ENCODE data around the gene FAM184A.

Gene FAM184A

DNA sequence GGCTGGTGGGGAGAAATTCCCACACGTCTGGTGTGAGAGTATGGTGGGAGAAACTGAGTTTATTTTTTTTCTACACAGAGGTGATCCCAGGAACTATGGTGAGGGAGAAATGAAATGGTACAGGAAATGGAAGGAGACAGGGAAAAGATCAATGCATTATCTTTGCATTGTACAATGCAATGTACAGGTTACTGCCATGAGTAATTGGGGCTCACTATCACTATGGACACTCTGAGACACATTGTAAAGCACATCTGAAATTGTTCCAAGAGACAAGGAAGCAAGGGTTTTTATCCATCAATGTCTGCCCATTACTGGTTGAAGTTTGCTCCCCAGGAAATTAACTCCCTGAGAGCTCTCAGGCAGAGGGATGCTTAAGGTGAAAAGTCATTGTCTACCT, 21.7 kb upstream of the FAM184A start:
- DNase-seq (ENCODE audit: low read depth in 3 of 3): no peak

DNA sequence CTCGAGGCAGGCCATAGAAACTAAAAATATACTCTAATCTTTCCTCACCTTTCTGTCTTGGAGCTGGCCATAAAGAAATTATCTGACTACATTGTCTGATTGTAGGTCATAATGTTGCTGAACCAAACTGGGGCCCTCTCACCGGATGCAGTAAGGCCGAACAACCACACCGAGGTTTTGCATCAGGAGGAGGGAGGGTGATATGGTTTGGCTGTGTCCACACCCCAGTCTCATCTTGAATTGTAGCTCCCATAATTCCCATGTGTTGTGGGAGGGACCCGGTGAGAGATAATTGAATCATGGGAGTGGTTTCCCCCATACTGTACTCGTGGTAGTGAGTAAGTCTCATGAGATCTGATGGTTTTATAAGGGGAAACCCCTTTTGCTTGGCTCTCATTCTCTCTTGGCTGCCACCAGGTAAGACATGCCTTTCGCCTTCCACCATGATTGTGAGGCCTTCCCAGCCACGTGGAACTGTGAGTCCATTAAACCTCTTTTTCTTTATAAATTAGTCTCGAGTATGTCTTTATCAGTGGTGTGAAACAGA, 19.4 kb upstream of the FAM184A start:
- DNase-seq (ENCODE audit: low read depth in 3 of 3): peak in 1 of 3 experiments; percentile 5

DNA sequence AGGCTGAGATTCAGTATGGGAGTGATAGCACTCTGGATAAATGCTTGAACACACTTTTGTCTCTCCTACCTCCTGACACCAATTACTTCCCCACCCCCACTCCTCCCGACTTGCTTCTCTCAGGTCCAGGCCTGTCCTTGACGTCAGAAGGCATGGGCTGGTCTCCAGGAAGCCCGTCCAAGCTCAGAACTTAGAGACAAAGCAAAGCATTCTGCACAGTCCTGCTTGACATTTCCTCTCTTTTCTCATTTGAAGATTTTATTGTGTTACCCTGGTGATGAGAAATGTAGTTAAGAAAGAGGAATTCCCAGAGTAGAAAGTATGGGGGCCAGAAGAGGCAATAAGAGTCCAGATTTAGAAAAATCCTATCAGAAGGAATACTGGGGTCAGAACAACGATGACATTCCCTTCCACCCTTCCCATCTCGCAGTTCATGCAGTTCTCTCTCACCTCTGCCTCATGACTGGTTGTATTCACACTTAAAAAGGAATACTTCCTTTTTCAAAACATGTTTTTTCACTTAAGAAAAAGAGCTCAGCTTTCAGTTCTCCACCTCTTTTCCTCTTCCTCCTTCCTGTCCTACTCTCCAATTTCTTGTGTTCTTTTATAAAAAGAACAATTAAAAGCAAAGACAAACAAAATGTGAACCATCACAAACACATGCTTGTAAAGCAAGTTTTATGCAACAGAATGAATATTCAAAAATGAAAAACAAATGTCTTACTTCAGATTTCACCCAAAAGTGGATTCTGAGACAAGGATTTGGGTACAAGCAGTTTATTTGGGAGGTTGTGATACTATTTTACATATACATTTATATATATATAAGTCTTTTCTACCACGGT, 18.5 kb upstream of the FAM184A start:
- no peak for DNase-seq (ENCODE audit: low read depth in 3 of 3)

DNA sequence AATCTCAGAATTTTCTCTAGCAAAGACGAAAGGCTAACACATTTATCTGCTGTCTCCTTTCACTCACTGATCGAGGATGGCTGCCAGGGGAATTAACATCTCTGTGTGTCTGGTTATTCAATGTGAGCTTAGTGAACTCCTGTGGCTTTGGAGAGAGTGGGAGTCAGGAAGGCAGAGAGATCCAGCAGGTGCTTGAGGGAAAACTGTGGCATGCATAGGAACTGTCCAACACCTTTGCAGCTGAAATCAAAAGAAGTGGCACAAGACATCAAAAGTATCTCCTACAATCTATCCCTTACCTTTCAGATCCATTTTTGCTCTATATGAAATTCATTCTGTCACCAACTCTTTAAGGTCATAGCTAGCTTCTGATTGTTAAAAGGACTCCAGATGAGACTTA, 11.8 kb upstream of the FAM184A start:
- DNase-seq (ENCODE audit: low read depth in 3 of 3): no peak

DNA sequence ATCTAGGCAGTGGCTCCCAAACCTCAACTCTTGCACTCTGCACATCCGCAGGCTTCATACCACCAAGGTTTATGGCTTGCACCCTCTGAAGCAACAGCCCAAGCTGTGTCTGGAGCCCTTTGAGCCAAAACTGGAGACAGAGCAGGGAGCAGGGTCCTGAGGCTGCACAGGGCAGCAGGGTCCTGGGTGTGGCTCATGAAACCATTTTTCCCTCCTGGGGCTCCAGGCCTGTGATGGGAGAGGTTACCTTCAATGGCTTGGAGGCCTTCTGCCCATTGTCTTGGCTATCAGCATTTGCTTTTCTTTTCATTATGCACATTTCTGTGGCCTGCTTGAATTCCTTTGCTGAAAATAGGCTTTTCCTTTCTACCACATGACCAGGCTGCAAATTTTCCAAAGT, 6.3 kb upstream of the FAM184A start:
- no peak for DNase-seq (ENCODE audit: low read depth in 3 of 3)

DNA sequence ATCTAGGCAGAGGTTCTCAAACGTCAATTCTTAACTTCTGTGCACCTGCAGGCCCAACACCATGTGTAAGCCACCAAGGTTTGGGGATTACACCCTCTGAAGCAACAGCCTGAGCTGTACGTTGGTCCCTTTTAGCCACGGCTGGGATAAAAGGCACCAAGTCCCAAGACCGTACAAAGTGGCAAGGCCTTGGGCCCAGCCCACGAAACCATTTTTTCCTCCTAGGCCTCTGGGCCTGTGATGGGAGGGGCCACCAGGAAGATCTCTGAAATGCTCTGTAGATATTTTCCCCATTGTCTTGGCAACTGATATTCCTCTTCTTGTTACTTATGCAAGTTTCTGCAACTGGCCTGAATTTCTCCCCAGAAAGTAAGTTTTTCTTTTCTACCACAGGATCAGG, 4.5 kb upstream of the FAM184A start:
- no peak for DNase-seq (ENCODE audit: low read depth in 3 of 3)

DNA sequence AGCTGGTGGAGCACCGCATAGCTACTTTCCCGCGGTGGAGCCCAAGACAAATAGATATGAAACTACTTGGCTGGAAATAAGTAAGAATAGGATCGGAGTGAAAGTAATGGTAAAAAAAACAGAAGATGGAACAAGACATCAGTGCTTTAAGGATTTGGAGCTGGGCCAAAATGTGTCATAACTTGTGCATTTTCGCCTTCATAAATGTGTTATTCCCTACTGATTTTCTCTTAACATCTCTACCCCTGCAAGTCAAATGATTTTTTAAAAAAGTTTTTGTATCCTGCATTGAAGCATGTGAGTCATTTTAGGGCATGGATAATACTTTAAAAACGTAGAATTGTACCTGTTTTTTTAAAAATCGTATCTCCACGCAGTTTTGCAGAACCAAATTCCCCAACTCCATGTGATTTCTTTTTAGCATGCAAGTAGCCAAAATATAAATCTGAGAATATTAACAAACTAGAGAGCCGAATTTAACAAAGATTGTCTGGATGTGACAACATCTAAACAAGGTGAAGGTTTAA, 882 bp upstream of the FAM184A start:
- DNase-seq (ENCODE audit: low read depth in 3 of 3): peak in 1 of 3 experiments; percentile 8

DNA sequence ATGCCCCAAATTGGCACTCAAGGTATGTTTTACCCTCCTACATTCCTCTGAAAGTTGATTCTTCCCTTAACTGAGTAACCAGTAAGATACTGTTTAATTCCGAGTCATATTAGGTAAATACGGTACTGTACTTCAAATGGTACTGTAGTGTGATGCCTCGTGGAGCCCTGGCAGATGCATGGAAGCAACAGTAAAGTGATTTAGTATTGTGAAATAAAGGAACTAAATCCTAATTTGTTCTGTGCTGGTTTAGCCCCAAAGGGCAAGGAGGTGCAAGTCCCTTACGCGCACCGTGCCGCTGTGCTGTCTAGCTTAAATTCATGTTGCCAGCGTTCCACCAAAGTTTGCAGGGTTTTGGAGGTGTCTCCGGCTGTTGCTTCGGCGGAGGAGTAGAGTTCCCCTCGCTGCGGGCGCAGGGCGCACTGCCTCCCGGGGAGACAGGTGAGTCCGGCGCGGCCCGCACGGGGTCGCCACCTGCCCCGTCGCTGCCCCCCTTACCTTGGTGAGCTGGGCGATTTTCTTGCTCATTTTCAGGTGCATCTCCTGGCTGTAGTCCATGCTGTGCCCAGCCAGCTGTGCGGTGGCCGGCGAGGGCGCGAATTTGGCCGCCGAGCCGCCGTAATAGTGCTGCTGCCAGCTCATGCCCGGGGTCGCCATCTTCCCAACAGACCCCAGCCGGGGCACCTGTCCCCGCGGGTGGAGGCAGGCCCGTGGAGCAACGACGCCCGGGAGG, 655 bp downstream of the FAM184A start:
- DNase-seq (ENCODE audit: low read depth in 3 of 3): peak in 2 of 3 experiments; percentile 11 to 48

DNA sequence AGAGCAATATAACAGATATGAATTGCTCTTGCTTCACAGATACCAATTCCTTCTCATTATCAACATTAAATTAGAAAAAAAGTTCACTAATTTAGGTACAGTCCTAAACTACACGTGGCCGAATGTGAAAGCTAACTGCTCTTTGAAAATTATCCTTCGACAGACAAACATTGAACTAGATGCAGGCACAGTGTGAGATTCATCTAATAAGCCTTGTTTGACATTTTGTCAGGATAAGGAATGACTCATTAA, 1.1 kb downstream of the FAM184A start:
- DNase-seq (ENCODE audit: low read depth in 3 of 3): no peak

DNA sequence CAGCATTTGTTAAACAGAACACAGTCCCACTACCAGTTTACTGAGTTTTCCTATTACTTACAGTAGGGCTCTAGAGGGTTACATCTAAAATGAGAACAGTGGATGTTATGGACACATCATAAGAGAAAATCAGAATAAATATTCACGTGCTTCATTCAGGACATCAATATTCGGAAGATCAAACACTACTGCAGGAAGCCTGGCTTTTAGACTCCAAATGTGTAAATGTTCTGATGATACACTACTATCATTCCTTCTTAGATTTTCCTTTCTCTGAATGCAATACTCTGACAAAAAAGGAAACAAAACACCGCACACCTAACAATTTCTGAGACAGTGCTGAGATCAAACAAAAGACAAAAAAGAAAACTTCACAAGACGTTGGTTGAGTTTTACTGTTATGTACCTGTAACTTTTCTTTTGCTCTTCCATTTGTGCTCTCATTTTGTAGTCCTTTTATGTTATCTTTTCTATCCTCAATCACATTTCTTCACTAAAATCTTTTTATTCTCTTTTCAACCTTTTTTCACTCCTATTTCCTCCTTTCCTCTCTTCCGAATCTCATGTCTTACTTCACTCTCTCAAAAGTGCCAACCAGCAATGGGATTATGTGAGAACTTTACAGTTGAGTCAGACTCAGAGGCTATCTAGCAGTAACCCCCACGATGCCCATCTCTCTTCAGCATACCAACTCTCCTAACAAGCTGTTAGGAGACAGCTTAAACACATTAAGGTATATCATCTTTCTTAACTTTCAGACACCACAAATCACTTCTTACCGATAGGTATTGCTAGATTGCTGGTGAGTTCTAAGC, 1.7 kb downstream of the FAM184A start:
- no peak for DNase-seq (ENCODE audit: low read depth in 3 of 3)

DNA sequence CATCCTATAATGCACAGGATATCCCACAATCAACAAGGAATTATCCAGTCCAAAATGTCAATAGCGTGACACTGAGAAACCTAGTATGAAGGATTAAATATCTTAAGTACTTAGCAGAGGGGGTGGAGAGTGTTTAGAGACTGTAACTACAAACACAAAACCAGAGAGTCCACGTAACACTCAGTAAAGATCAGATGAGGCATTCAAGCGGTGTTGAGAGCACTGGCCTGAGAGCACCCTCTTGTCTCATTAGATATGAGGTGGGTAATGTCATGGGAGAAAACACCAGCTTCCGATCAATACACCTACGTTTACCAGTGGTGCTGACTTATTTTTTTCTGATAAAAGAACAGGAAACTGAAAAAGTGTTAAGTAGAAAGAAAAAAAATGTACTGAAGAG, 2.3 kb downstream of the FAM184A start:
- DNase-seq (ENCODE audit: low read depth in 3 of 3): peak in 1 of 3 experiments; percentile 16

DNA sequence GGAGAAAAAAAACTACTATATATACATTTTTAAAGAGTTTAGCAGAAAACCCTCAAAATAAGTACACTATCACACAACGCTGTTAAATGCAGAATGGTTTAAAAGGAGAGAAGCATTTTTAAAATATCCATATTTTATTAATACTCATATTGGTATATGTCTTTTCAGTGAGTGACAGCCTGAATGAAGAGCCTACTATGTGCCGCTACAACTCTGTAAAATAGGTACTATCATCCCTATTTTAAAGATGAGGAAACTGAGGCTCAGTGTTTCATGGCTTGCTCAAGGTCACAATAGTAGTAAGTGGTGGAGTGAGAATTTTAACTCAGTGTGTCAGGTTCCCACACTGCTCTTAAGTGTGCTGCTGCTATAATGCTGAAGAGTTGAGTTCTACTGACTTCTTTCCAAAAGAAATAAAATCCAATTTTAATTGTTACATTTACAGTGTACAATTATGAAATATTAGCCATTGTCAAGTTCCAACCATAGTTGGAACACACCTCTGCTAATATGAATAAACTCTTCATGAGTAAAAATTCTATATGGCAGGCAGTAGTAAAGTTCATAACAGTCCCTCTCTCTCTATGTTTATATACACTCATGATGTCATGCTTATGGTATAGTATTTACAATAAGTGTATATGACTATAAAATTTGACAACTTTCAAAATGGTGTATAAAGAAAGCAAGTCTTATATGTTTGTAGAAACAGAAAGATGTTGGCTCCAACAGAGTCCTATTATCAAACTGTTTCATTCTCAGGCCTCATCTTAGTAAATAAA, 3.1 kb downstream of the FAM184A start:
- no peak for DNase-seq (ENCODE audit: low read depth in 3 of 3)

DNA sequence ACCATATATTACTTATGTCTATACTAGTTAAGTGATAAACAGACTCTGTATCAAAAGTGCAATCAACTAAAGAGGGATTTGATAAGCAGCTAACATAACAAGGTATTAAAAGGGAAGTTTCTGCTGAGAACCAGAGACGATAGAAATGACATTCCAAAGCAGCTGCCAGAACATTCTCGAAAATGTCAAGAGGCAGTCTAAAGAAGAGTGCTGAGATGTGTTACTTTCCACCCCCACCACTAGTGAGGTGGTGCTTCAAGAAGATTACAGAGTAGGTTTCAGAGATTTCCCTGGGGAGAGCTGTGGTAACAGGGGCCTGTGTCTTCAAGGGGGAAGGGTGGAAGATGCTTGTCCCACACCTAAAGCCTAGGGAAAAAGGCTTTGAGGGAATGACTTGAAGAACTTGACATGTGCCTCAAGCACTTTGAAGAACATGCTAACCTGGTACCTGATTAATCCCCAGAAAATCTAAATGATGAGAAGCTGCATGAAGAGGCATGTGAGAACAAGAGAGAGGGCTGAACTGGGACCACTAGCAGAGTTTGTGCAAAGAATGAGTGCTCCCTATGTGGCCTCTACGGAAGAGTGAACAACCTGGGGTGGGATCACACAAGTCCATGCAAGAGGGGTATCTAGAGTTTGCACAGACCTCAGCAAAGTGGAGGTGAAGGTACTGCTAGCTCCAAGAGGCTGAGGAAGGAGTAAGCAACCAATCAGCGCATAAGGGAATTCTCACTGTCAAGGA, 5.0 kb downstream of the FAM184A start:
- DNase-seq (ENCODE audit: low read depth in 3 of 3): no peak

DNA sequence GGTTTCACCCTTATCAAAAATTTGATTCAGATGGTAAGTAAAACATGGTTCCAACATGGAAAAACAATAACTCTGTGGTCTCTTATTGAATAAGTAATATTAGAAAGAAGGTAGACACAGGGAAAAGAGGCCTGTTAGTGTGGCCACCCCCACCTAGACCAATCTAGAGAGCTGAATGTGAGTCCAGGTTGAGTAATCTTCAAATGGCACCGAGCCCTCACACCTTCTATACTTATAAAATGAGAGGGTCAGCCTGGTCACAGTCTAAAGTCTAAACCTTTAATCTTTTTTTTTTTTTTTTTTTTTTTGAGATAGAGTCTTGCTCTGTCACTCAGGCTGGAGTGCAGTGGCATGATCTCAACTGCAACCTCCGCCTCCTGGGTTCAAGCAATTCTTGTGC, 6.9 kb downstream of the FAM184A start:
- DNase-seq (ENCODE audit: low read depth in 3 of 3): no peak

DNA sequence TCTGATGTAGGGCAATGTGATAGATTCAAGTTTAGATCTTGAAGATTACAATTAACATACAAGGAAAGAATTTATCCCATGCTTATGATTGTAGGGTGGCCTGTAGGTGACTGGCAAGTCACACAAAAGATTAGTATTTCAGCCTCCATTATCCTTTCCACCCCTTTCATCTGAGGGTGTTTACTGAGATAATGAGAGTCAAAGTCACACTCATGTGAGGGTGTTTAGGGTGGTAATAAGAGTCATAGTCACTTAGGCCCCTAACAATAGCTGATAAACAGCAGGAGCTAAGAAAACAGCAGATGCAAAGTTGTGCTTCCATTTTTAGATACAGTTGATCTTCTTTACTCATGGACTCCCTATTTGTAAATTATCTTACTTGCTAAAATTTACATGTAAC, 11.4 kb downstream of the FAM184A start:
- no peak for DNase-seq (ENCODE audit: low read depth in 3 of 3)

DNA sequence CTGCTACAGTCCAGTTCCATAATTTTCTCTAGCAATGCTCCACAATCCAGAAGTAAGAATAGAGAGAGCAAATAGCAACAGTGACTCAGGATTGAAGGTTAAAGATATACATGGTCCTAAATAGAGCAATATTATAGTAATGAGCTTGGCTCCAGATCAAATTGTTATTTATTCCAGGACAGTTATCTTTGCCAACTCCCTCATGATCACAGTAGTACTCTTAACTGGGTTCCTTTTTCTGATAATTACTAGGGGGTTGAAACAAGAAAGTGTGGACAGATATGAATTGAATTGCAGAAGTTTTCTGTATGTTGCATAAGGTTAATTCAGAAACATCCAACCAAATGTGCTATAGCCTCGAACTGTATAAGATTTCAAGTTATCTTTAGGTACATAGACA, 11.9 kb downstream of the FAM184A start:
- no peak for DNase-seq (ENCODE audit: low read depth in 3 of 3)

DNA sequence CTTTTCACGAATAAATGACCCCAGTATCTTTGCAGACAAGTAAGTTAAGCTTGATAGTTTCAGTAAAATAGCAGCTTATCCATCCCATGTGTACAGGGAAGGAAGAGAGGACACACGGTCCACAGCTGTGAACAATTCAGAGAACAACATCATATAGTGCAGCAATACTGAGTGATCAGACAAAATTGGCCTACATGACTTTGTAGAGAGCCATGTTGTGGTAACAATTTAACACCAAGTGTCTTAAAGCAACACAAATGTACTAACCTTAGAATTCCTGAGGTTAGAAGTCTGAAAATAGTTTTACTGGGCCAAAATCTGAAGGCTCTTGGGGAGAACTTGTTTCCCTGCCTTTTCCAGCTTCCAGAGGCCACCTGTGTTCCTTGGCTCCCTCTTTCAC, 12.5 kb downstream of the FAM184A start:
- DNase-seq (ENCODE audit: low read depth in 3 of 3): no peak

DNA sequence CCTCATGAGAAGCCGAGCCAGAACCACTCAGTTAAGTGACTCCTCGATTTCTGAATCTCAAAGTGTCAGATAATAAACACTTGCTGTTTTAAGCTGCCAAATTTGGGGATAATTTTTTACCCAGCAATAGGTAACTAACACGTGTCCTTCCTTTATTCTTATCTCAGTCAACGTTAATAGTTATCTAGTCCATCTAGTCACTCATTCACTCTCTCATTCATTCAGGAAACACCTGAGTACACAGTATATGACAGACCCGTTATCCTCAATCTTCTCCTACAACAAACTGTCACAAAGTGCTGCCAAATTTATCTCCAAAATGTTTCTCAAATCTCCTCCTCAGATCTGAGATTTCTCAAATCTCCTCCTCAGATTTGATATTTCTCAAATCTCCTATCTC, 13.1 kb downstream of the FAM184A start:
- DNase-seq (ENCODE audit: low read depth in 3 of 3): no peak

DNA sequence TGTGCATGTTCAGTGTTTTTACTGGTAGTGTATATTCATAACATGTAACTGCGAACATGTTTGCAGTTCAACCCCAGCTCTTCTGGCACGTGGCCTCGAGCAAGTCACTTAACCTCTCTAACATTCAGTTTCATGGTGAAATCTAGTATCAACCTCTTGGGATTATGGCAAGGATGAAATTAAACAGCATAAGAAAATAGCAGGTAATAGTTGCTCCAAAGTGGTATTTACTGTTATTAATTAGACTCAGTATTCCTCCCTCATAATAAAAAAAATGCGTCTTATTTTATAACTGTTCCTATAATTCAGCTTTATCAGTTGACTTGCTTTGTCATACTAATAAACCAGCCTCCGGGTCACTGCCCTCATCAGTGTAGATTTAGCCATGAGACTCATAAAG, 15.0 kb downstream of the FAM184A start:
- no peak for DNase-seq (ENCODE audit: low read depth in 3 of 3)

DNA sequence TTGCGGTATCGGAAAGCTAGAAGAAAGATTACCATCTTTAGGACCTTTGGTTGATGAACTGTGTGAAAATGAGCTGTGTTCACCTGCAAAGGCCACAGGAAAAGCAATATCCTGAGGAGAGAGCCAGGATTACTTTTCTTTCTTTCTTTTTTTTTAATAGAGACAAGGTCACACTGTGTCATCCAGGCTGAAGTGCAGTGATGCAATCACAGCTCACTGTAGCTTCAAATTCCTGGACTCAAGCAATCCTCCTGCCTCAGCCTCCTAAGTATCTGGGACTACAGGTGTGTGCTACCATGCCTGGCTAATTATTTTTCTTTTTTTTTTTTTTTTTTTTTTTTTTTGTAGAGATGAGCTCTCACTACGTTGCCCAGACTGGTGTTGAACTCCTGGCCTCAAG, 17.2 kb downstream of the FAM184A start:
- no peak for DNase-seq (ENCODE audit: low read depth in 3 of 3)
